A673 (cell line): ENCODE measurements around the gene NSD2. TPM values are rescaled to one million over a fixed set of nuclear protein-coding genes. Genes with fewer than 3 reads are reported as not detected.

ENCODE experiments used
- BruUV-seq: library from RNA; stranded (reverse); fragments of 400-500 nt; replicated peaks from 2 replicates; lab custom pipeline; 2021; lab: Mats Ljungman, UMichigan
- CTCF ChIA-PET: fragments of 300-600 bp; sonication (Branson Sonifier 250); formaldehyde crosslinking; loops from one replicate; lab custom pipeline; 2022; ENCODE audit warnings: antibody characterized with exemption; lab: Charles Lee
- POLR2A ChIA-PET: fragments of 300-600 bp; sonication (Branson Sonifier 250); formaldehyde crosslinking; loops from one replicate; lab custom pipeline; 2022; ENCODE audit warnings: antibody characterized with exemption; ENCODE audit not compliant: low non-redundant PET; lab: Charles Lee
- DNase-seq: peaks from one replicate; pipeline ENCODE4 v3.0.0-alpha.2; 2015; ENCODE audit warnings: low spot score
- H3K27ac ChIP-seq: fragments of 200-600 bp; sonication (generic); 2 replicates; pipeline ENCODE4 v1.5.1; 2016; ENCODE audit warnings: mixed run types, low read depth, mild to moderate bottlenecking, mixed read lengths, antibody characterized with exemption, low read length; ENCODE audit not compliant: poor library complexity, severe bottlenecking
- H3K27me3 ChIP-seq: fragments of 200-600 bp; sonication (generic); replicated peaks from 2 replicates; pipeline ENCODE4 v1.6.1; 2017; ENCODE audit warnings: mixed run types, low read depth, mild to moderate bottlenecking, mixed read lengths, antibody characterized with exemption, low read length; ENCODE audit not compliant: insufficient read depth, poor library complexity
- H3K36me3 ChIP-seq: fragments of 200-600 bp; sonication (generic); 2 replicates; pipeline ENCODE4 v1.6.1; 2016; ENCODE audit warnings: mixed run types, mild to moderate bottlenecking, mixed read lengths, antibody characterized with exemption, low read length; ENCODE audit not compliant: insufficient read depth, poor library complexity, severe bottlenecking
- H3K4me1 ChIP-seq: fragments of 200-600 bp; sonication (generic); 2 replicates; pipeline ENCODE4 v1.6.1; 2017; ENCODE audit warnings: mixed run types, mild to moderate bottlenecking, mixed read lengths, antibody characterized with exemption, low read length; ENCODE audit not compliant: insufficient read depth, poor library complexity, severe bottlenecking
- H3K4me3 ChIP-seq: fragments of 200-600 bp; sonication (generic); 2 replicates; pipeline ENCODE4 v1.5.1; 2016; ENCODE audit warnings: low read depth, mixed run types, mild to moderate bottlenecking, mixed read lengths, low read length; ENCODE audit not compliant: poor library complexity, severe bottlenecking
- H3K9me3 ChIP-seq: fragments of 200-600 bp; sonication (generic); 2 replicates; pipeline ENCODE4 v1.6.1; 2016; ENCODE audit warnings: mixed run types, low read depth, mild to moderate bottlenecking, mixed read lengths, antibody characterized with exemption, low read length; ENCODE audit not compliant: poor library complexity, severe bottlenecking
- EZH2 ChIP-seq: fragments of 200-600 bp; sonication (generic); IDR thresholded peaks from 2 replicates; pipeline ENCODE4 v1.6.1; 2017; ENCODE audit warnings: borderline replicate concordance, low read depth, mild to moderate bottlenecking, mixed read lengths, antibody characterized with exemption, low read length; ENCODE audit not compliant: poor library complexity, severe bottlenecking
- intact Hi-C: fragments of 100-400 bp; cut with micrococcal nuclease; formaldehyde crosslinking; loops from one replicate; pipeline ENCODE4 v1.10.0; 2022; ENCODE audit not compliant: unreplicated experiment
- total RNA-seq: library from RNA; stranded (reverse); gene quantifications from 2 replicates; pipeline ENCODE4 v1.2.3, GENCODE V29; 2021
- TF ChIP-seq, protein P1 (sequence below): fragments of 300-800, 200-600 bp; sonication (generic); conservative IDR thresholded peaks from 2 replicates; pipeline ENCODE4 v1.5.1; 2017; ENCODE audit warnings: low read depth, mild to moderate bottlenecking, antibody characterized with exemption, low read length, moderate library complexity, mixed read lengths

Gene NSD2
- total RNA-seq, 1 experiment from 2014 or later = 227 TPM

DNA sequence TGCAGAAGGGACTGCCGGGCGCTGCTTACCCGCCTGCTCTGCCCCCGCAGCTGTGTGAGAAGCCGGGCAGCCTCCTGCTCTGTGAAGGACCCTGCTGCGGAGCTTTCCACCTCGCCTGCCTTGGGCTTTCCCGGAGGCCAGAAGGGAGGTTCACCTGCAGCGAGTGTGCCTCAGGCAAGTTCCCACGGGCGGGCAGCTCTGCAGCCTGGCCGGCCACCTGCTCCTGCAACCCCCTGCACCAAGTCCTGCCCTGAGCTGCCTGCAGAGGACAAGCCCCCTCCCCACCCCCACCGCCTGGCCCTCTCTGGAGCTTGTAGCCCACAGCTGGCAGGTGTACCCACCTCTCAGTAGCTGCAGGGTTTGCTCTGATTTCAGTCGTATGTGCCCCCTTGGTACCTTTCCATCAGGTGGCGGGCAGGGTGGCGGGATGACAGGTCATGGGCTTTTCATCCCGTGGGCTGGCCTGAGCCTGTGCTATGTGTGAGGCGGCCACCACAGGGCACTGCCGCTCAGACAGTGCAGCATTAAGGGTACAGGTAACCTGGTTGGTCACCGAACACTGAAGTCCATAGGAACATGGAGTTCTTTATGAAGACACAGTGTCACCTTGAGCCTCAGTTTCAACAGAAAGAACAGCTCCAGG, 81.0 kb downstream of the NSD2 start:
- ChIA-PET CTCF (no interaction called here), POLR2A (no interaction called here)
- Histone ChIP-seq H3K9me3 (no peaks in the 10 kb centered on the region), H3K4me1 (no peaks in the 10 kb centered on the region), H3K27me3 (no peaks in the 10 kb centered on the region), H3K4me3 (no peak overlapping the region), H3K36me3 (peaks cover 86% of the 10 kb centered on the region), H3K27ac (no peak overlapping the region)
- TF ChIP-seq, protein P1, sequence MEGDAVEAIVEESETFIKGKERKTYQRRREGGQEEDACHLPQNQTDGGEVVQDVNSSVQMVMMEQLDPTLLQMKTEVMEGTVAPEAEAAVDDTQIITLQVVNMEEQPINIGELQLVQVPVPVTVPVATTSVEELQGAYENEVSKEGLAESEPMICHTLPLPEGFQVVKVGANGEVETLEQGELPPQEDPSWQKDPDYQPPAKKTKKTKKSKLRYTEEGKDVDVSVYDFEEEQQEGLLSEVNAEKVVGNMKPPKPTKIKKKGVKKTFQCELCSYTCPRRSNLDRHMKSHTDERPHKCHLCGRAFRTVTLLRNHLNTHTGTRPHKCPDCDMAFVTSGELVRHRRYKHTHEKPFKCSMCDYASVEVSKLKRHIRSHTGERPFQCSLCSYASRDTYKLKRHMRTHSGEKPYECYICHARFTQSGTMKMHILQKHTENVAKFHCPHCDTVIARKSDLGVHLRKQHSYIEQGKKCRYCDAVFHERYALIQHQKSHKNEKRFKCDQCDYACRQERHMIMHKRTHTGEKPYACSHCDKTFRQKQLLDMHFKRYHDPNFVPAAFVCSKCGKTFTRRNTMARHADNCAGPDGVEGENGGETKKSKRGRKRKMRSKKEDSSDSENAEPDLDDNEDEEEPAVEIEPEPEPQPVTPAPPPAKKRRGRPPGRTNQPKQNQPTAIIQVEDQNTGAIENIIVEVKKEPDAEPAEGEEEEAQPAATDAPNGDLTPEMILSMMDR = no peak
- TF ChIP-seq EZH2 = no peak
- DNase-seq = no peak
- BruUV-seq = no TSS peak
- intact Hi-C loops = no loop called here

DNA sequence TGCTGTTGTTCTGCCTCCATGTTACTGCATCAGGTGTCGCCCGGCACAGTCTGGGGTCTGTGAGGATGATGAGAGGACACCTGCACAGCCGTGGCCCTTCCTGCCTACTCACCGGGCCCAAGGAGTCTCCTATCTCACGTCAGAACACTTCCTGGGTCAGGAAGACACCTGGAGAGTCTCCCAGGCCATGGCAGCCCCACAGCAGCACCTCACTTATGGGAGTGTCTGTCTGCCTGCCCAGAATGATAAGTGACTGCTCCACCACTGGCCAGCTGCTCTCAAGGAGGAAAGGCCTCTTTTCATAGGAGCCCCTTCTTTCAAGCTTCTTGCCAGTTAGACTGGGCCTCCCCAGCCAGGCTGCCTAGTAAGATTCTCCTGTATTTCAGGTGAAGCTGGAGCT, 81.5 kb downstream of the NSD2 start:
- POLR2A ChIA-PET = no interaction called here
- intact Hi-C loops = no loop called here
- H3K4me1 ChIP-seq = no peaks in the 10 kb centered on the region
- H3K4me3 ChIP-seq = no peak overlapping the region
- CTCF ChIA-PET = no interaction called here
- no peaks in the 10 kb centered on the region for H3K27me3 ChIP-seq
- no peak overlapping the region for H3K27ac ChIP-seq
- BruUV-seq = no TSS peak
- no peaks in the 10 kb centered on the region for H3K9me3 ChIP-seq
- DNase-seq = no peak
- TF ChIP-seq EZH2 = no peak
- TF ChIP-seq, protein P1 = no peak
- peaks cover 84% of the 10 kb centered on the region for H3K36me3 ChIP-seq

DNA sequence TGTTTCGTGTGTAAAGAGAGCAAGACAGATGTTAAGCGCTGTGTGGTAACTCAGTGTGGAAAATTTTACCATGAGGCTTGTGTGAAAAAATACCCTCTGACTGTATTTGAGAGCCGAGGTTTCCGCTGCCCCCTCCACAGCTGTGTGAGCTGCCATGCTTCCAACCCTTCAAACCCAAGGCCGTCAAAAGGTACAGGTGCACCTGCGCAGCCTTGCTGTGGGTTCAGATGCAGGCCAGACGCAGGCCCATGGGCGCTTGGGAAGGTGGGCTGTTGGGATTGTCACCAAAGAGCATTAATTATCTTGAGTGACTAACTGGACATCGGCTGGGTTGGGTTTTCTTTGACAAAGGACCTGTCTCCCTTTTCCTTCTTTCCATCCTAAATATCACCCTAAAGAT, 82.1 kb downstream of the NSD2 start:
- Histone ChIP-seq H3K4me3 (no peak overlapping the region), H3K27ac (no peak overlapping the region), H3K4me1 (no peaks in the 10 kb centered on the region), H3K27me3 (no peaks in the 10 kb centered on the region), H3K36me3 (peaks cover 87% of the 10 kb centered on the region), H3K9me3 (no peaks in the 10 kb centered on the region)
- no peak for TF ChIP-seq EZH2
- TF ChIP-seq, protein P1 = no peak
- no TSS peak for BruUV-seq
- no peak for DNase-seq
- POLR2A ChIA-PET = no interaction called here
- CTCF ChIA-PET = no interaction called here
- intact Hi-C loops = no loop called here
